HG02642 (cell line): ENCODE results near the gene ARL17B.
A peak's percentile ranks its signal among the peaks of the same experiment; 100 is the strongest.
"Not testable (repeated sequence)": the region's sequence is repeated elsewhere in the genome, so short reads cannot be mapped to it uniquely, and the experiment has no call there.

ENCODE experiments used
- ATAC-seq: cut with Tn5 transposase; IDR thresholded peaks from one replicate; pipeline ENCODE4 v1.9.1; 2021; ENCODE audit warnings: mild to moderate bottlenecking; ENCODE audit not compliant: unreplicated experiment, poor library complexity

Gene ARL17B

DNA sequence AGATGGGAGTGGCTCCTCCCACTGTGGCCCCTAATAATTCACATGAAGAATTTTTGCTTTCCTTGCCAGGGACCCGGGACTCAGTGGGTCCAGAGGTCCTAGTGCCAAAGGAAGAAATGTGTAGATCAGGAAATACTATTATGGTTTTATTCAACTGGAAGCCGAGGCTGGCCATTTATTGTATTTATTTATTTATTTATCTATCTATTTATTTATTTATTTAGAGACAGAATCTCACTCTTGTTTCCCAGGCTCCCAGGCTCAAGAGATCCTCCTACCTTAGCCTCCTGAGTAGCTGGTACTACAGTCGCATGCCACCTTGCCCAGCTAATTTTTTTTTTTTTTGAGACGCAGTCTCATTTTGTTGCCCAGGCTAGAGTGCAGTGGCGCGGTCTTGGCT is 107.4 kb downstream of the ARL17B start:
- ATAC-seq, result not testable (repeated sequence)

DNA sequence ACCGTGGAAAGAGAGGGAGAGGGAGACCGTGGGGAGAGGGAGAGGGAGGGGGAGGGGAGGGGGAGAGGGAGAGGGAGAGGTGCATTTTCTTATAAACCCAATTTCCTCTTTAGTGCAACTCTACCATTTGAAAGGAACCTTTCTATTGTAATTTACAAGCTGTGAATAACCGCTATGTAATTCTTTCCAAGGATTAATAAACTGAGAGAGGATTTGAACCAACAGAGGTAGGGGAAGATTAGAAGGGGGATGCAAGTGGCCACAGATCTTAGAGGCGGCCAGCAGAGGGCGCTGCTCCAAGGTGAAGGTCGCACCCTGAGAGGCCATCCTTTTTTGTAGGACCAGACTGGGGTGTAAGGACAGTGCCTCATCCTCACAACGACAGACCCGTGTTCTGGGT is 107.8 kb downstream of the ARL17B start:
- not testable (repeated sequence) for ATAC-seq

DNA sequence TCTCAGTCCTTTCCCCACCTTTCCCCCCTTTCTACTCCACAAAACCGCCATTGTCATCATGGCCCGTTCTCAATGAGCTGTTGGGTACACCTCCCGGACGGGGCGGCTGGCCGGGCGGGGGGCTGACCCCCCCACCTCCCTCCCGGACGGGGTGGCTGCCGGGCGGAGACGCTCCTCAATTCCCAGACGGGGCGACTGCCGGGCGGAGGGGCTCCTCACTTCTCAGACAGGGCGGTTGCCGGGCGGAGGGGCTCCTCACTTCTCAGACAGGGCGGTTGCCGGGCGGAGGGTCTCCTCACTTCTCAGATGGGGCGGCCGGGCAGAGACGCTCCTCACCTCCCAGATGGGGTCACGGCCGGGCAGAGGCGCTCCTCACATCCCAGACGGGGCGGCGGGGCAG is 108.8 kb downstream of the ARL17B start:
- not testable (repeated sequence) for ATAC-seq

DNA sequence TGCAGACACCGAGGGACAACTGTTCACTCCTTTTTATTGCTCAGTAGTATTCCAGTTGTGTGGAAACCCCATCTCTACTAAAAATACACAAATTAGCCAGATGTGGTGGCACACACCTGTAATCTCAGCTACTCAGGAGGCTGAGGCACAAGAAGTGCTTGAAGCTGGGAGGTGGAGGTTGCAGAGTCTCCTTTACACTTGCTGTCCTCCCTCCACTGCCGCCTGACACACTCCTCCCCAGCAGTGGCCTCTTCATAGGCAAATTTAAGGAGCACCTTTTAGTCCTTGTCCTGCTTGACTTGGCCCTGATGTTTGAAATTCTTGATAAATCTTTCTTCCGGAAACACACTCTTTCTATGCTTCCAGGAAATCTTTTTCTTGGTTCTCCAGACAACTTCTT is 112.4 kb downstream of the ARL17B start:
- not testable (repeated sequence) for ATAC-seq

DNA sequence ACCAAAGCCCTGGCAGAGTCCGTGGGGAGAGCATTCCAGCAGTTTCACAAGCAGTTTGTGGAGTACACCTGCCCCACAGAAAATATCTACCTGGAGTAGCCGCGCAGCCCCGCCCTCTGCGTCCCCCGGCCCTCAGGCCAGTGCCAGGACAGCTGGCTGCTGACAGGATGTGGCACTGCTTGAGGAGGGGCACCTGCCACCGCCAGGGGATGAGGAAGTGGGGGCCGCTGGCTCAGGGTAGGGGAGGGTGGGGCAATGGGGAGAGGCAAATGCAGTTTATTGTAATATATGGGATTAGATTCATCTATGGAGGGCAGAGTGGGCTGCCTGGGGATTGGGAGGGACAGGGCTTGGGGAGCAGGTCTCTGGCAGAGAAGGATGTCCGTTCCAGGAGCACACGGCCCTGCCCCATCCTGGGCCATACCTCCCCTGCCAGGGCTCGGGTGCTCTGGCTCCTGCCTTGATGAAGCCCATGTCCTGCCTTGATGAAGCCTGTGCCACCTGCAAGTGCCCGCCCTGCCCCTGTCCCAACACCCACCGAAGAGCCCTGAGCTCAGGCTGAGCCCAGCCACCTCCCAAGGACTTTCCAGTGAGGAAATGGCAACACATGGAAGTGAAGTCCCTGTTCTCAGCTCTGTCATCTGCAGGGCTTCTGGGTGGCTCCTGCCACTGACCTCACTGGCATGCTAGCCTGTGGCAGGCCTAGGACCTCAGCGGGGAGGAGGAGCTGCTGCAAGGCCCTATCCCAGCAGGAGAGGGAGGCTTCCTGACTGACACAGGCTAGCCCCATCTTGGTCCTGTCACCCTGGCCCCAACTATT is 116.4 kb downstream of the ARL17B start:
- ATAC-seq, result not testable (repeated sequence)

DNA sequence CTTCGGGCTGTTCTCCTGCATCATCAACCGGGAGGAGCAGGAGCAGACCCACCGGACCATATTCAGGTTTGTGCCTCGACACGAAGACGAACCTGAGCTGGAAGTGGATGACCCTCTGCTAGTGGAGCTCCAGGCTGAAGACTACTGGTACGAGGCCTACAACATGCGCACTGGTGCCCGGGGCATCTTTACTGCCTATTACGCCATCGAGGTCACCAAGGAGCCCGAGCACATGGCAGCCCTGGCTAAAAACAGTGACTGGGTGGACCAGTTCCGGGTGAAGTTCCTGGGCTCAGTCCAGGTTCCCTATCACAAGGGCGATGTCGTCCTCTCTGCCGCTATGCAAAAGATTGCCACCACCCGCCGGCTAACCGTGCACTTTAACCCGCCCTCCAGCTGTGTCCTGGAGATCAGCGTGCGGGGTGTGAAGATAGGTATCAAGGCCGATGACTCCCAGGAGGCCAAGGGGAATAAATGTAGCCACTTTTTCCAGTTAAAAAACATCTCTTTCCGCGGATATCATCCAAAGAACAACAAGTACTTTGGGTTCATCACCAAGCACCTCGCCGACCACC is 117.1 kb downstream of the ARL17B start:
- ATAC-seq, result not testable (repeated sequence)

DNA sequence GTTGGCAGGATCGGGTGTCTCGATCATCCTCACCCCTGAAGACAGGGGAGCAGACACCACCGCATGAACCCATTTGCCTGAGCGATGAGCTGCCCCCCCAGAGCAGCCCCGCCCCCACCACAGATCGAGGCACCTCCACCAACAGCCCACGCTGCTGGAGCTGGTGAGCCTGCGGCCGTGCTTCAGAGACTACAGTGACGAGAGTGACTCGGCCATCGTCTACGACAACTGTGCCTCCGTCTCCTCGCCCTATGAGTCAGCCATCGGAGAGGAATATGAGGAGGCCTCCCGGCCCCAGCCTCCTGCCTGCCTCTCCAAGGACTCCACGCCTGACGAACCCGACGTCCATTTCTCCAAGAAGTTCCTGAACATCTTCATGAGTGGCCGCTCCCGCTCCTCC is 117.6 kb downstream of the ARL17B start:
- not testable (repeated sequence) for ATAC-seq

DNA sequence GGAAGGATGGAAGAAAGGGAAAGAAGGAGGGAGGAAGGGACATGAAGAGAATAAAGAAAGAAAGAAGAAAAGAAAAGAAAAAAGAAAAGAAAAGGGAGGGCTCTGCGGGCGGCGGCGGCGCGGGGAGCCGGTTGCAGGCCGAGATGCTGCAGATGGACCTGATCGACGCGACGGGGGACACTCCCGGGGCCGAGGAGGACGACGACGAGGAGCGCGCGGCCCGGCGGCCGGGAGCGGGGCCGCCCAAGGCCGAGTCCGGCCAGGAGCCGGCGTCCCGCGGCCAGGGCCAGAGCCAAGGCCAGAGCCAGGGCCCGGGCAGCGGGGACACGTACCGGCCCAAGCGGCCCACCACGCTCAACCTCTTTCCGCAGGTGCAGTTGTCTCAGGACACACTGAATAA is 118.1 kb downstream of the ARL17B start:
- not testable (repeated sequence) for ATAC-seq

DNA sequence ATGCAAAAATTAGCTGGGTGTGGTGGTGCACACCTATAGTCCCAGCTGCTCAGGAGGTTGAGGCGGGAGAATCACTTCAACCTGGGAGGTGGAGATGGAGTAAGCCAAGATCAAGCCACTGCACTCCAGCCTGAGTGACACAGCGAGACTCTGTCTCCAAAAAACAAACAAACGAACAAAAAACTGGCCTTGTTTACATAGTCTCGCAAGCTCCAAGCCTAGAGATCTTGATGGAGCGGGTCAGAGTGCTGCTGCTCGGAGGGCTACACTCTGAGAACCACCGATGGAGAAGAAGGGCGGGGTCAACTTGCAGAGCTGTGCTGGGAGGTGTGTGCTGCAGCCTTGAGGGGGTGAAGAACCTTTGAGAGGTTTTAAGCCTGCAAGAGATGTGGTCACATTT is 130.2 kb downstream of the ARL17B start:
- ATAC-seq, result not testable (repeated sequence)

DNA sequence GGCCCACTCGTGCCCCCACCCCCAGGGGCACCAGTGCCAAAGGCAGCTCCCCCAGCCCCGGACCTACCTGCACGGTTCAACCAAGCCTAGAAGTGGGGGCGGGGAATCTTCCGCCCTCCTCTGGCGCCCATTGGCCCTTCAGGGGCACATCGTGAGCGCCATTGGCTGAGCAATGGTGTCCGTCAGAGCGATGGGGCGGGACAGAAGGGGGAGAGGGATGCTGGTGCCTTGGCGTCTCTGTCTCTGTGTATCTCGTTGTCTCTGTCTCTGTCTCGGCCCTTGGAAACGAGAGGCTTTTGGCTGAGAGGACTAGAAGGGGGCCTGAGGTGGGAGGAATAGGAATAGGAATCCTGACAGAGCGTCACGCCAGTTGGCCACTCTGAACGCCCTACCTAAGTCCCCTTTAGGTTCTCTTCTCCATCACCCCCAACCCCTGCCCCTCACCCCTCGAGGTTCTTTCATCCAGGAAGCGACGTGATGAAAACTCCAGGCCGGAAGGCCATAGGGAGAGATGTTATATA is 136.2 kb downstream of the ARL17B start:
- ATAC-seq, result peak; percentile 99

DNA sequence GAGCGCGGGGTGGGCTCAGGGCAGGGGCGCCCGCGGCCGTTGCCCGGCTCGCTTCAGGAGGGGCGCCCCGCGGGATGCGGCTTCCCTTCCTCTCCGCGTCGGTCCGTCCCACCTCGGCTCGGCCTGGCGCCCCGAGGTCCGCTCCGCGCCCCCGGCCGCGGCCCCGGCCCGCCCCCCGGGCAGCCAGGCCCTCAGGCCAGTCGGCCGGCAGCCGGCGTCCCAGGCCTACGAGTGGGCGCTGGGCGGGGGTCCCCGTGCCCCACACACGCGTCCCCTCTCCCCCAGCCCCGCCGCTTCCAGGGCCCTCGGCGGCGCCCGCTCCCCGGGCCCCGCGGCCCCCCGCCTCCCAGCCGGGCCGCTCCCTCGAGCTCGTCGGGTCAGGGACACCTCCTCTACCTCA is 136.7 kb downstream of the ARL17B start:
- ATAC-seq, result peak; percentile 53
